ENCODE results near the gene MLIP. TPM values are rescaled to one million over a fixed set of nuclear protein-coding genes. Genes with fewer than 3 reads are reported as not detected.

The MLIP gene, protein sequence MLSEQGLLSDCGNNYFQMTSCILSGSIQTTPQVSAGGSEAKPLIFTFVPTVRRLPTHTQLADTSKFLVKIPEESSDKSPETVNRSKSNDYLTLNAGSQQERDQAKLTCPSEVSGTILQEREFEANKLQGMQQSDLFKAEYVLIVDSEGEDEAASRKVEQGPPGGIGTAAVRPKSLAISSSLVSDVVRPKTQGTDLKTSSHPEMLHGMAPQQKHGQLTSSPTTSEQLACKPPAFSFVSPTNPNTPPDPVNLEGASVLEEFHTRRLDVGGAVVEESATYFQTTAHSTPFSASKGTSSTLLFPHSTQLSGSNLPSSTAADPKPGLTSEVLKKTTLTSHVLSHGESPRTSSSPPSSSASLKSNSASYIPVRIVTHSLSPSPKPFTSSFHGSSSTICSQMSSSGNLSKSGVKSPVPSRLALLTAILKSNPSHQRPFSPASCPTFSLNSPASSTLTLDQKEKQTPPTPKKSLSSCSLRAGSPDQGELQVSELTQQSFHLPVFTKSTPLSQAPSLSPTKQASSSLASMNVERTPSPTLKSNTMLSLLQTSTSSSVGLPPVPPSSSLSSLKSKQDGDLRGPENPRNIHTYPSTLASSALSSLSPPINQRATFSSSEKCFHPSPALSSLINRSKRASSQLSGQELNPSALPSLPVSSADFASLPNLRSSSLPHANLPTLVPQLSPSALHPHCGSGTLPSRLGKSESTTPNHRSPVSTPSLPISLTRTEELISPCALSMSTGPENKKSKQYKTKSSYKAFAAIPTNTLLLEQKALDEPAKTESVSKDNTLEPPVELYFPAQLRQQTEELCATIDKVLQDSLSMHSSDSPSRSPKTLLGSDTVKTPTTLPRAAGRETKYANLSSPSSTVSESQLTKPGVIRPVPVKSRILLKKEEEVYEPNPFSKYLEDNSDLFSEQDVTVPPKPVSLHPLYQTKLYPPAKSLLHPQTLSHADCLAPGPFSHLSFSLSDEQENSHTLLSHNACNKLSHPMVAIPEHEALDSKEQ
- total RNA-seq (2014; rRNA removed; shearing (Covaris generic)) (not detected in 2 replicates), polyA plus RNA-seq (2016; fragmentation: Nextera tagmentation; extraction: Ambion mirVana) (not detected in 2 replicates)

DNA sequence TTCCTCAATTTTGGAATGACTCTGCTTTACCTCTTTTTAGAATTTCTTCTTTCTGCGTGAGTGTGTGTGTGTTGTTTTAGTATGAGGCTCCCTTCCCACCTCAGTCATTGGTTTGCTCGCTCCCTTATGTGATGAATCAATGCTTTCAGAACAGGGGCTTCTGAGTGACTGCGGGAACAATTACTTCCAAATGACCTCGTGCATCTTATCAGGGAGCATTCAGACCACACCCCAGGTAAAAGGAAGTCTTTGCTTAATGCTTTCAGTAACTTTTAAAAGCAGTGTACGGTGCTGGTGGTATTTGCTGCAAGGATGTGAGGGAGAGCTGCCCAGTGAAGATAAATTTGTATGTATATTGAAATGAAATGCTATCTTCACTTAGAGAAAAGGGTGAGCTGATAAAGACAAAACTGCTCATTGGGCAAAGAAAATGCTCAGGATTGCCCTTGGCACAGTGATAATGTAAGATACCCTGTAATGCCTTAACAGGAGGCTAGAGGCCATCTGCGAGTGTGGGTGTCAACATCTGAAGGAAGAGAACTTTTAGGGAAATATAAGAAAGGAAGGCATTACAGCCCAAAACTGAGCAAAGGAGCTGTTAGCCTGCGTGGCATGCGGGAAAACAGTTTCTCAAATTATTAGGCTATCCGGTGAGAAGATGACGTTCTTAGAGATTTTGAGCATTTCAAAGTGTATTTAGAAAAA is at the start of gene MLIP:
MLIP (plus strand) TSS at position 103 of the 705 bp plus-strand sequence; CDS start at position 140, 37 bp downstream.
- no peak for TF ChIP-seq EZH2phosphoT487 (IDR thresholded peaks at IDR 0.05; ENCODE audit: insufficient read depth, low read depth)
- no peak for TF ChIP-seq EZH2 (IDR thresholded peaks at IDR 0.05; ENCODE audit: insufficient read depth, poor library complexity, severe bottlenecking)
- no peaks in the 10 kb centered on the region for H3K36me3 ChIP-seq (ENCODE audit: low read depth)
- no peak for DNase-seq
- in situ Hi-C loops (cut with MboI) = no loop called here
- no peak within 1 kb of the TSS for H2AFZ ChIP-seq
- no peak within 1 kb of the TSS for H3K4me2 ChIP-seq (ENCODE audit: unreplicated experiment)
- H3K4me1 ChIP-seq (ENCODE audit: insufficient read depth) = peaks cover 7% of the 10 kb centered on the region
- H3K9me2 ChIP-seq (ENCODE audit: insufficient read depth) = no peaks in the 10 kb centered on the region
- H3K4me3 ChIP-seq = no peak within 1 kb of the TSS
- 78% methylated on average over 10 of the region's 10 CpGs for WGBS, 2 experiments (ENCODE audit: low coverage in 1 of 2, low lambda C conversion rate in 2 of 2, missing lambda C conversion rate in 2 of 2)
- H3K79me2 ChIP-seq (ENCODE audit: insufficient read depth) = no peaks in the 10 kb centered on the region
- H3K9me3 ChIP-seq (ENCODE audit: low read depth) = no peaks in the 10 kb centered on the region
- peaks cover 8% of the 10 kb centered on the region; the same call in 1 of the 2 replicates for H3F3A ChIP-seq (ENCODE audit: insufficient read depth)
- H3K9ac ChIP-seq = no peak within 1 kb of the TSS
- 0 out of 2 replicates have a peak, but pooled peaks cover 10% of the 10 kb centered on the region for H3K27me3 ChIP-seq (replicated peaks; ENCODE audit: insufficient read depth)
- H4K20me1 ChIP-seq (ENCODE audit: insufficient read depth) = no peaks in the 10 kb centered on the region
- H3K27ac ChIP-seq = no peak within 1 kb of the TSS

GRCh38 chr6:54063228-54063539 is 48.1 kb upstream of the MLIP start:
- Histone ChIP-seq H2AFZ (peak overlapping the region; percentile 85), H3K4me3 (peak overlapping the region; percentile 64), H3K9me2 (ENCODE audit: insufficient read depth) (no peaks in the 10 kb centered on the region), H3K4me1 (ENCODE audit: insufficient read depth) (peaks cover 22% of the 10 kb centered on the region), H3K36me3 (ENCODE audit: low read depth) (no peaks in the 10 kb centered on the region), H4K20me1 (ENCODE audit: insufficient read depth) (no peaks in the 10 kb centered on the region), H3K79me2 (ENCODE audit: insufficient read depth) (no peaks in the 10 kb centered on the region), H3F3A (ENCODE audit: insufficient read depth) (peaks cover 7% of the 10 kb centered on the region; the same call in 1 of the 2 replicates), H3K9me3 (ENCODE audit: low read depth) (no peaks in the 10 kb centered on the region), H3K9ac (peak overlapping the region; percentile 54; the same call in 1 of the 2 replicates), H3K27me3 (replicated peaks; ENCODE audit: insufficient read depth) (no peaks in the 10 kb centered on the region), H3K27ac (no peak overlapping the region), H3K4me2 (ENCODE audit: unreplicated experiment) (peak overlapping the region; percentile 74)
- in situ Hi-C loops (cut with MboI) = no loop called here
- WGBS, 2 experiments (ENCODE audit: low coverage in 1 of 2, low lambda C conversion rate in 2 of 2, missing lambda C conversion rate in 2 of 2) = 95 to 98% methylated on average over 3 of the region's 3 CpGs
- TF ChIP-seq EZH2phosphoT487 (IDR thresholded peaks at IDR 0.05; ENCODE audit: insufficient read depth, low read depth) (no peak), EZH2 (IDR thresholded peaks at IDR 0.05; ENCODE audit: insufficient read depth, poor library complexity, severe bottlenecking) (no peak)
- DNase-seq = no peak

- DNase-seq = no peak
- H3K9ac ChIP-seq = no peak overlapping the region
- H4K20me1 ChIP-seq (ENCODE audit: insufficient read depth) = no peaks in the 10 kb centered on the region
- no CpG with 5 or more reads among the region's 2 CpGs for WGBS, 2 experiments (ENCODE audit: low coverage in 1 of 2, low lambda C conversion rate in 2 of 2, missing lambda C conversion rate in 2 of 2)
- no peak for TF ChIP-seq EZH2 (IDR thresholded peaks at IDR 0.05; ENCODE audit: insufficient read depth, poor library complexity, severe bottlenecking)
- TF ChIP-seq EZH2phosphoT487 (IDR thresholded peaks at IDR 0.05; ENCODE audit: insufficient read depth, low read depth) = no peak
- in situ Hi-C loops (cut with MboI) = no loop called here
- no peak overlapping the region for H3K4me3 ChIP-seq
- no peak overlapping the region for H3K4me2 ChIP-seq (ENCODE audit: unreplicated experiment)
- H3K9me3 ChIP-seq (ENCODE audit: low read depth) = no peaks in the 10 kb centered on the region
- H3K27me3 ChIP-seq (replicated peaks; ENCODE audit: insufficient read depth) = no peaks in the 10 kb centered on the region
- H3K36me3 ChIP-seq (ENCODE audit: low read depth) = no peaks in the 10 kb centered on the region
- 0 out of 2 replicates have a peak, but pooled peaks cover 5% of the 10 kb centered on the region for H3K4me1 ChIP-seq (ENCODE audit: insufficient read depth)
- no peaks in the 10 kb centered on the region for H3F3A ChIP-seq (ENCODE audit: insufficient read depth)
- H2AFZ ChIP-seq = no peak overlapping the region
- no peak overlapping the region for H3K27ac ChIP-seq
- H3K9me2 ChIP-seq (ENCODE audit: insufficient read depth) = no peaks in the 10 kb centered on the region
- no peaks in the 10 kb centered on the region for H3K79me2 ChIP-seq (ENCODE audit: insufficient read depth)
Observed at GRCh38 chr6:54068694-54069093, 42.5 kb upstream of the MLIP start.
